ENCODE data around the gene WDR54. TPM values are rescaled to one million over a fixed set of nuclear protein-coding genes. Genes with fewer than 3 reads are reported as not detected.

The WDR54 gene
- total and polyA plus RNA-seq, 10 of the 15 experiments (the other 5 are each of a cell fraction or from before 2014, with no cell fraction given) = 38.2 to 116 (median 89.1) TPM

DNA sequence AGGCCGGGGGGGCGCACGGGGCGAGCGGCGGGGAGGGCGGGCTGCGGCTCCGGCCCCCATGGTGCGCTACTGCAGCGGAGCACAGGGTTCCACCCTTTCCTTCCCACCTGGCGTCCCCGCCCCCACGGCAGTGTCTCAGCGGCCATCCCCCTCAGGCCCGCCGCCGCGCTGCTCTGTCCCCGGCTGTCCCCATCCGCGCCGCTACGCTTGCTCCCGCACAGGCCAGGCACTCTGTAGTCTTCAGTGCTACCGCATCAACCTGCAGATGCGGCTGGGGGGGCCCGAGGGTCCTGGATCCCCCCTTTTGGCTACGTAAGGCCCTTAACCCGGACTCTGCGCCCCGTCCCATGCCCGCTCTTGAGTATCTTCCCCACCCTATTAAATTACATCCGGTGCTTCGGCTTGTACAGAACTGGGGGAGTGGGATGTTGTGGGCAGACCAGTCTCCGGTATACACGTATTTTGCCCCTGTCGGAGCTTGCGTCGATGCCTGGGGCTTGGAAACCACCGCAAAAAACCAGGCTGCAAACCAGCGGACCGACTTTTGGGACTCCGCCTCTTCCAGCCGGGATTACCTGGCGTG, 36.1 kb downstream of the WDR54 start (continued):
- TF ChIP-seq, protein P1, sequence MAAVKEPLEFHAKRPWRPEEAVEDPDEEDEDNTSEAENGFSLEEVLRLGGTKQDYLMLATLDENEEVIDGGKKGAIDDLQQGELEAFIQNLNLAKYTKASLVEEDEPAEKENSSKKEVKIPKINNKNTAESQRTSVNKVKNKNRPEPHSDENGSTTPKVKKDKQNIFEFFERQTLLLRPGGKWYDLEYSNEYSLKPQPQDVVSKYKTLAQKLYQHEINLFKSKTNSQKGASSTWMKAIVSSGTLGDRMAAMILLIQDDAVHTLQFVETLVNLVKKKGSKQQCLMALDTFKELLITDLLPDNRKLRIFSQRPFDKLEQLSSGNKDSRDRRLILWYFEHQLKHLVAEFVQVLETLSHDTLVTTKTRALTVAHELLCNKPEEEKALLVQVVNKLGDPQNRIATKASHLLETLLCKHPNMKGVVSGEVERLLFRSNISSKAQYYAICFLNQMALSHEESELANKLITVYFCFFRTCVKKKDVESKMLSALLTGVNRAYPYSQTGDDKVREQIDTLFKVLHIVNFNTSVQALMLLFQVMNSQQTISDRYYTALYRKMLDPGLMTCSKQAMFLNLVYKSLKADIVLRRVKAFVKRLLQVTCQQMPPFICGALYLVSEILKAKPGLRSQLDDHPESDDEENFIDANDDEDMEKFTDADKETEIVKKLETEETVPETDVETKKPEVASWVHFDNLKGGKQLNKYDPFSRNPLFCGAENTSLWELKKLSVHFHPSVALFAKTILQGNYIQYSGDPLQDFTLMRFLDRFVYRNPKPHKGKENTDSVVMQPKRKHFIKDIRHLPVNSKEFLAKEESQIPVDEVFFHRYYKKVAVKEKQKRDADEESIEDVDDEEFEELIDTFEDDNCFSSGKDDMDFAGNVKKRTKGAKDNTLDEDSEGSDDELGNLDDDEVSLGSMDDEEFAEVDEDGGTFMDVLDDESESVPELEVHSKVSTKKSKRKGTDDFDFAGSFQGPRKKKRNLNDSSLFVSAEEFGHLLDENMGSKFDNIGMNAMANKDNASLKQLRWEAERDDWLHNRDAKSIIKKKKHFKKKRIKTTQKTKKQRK (IDR thresholded peaks at IDR 0.05; ENCODE audit: low read depth, low read length) = no peak
- peak; percentile 52; the same call in 1 of the 3 replicates for TF ChIP-seq POU2F2 (IDR thresholded peaks at IDR 0.05; ENCODE audit: borderline replicate concordance, low read depth, low read length)
- TF ChIP-seq SP1 (IDR thresholded peaks at IDR 0.05; ENCODE audit: low read depth, low read length) = no peak
- TF ChIP-seq MTA3 (IDR thresholded peaks at IDR 0.05; ENCODE audit: borderline replicate concordance, low read length) = no peak
- no peak for TF ChIP-seq SREBF2 (IDR thresholded peaks at IDR 0.05; ENCODE audit: low read length)
- 0 out of 2 replicates have a peak, but pooled peaks have one; percentile 18 for TF ChIP-seq CBX5 (IDR thresholded peaks at IDR 0.05; ENCODE audit: low read depth)
- TF ChIP-seq, protein P2, sequence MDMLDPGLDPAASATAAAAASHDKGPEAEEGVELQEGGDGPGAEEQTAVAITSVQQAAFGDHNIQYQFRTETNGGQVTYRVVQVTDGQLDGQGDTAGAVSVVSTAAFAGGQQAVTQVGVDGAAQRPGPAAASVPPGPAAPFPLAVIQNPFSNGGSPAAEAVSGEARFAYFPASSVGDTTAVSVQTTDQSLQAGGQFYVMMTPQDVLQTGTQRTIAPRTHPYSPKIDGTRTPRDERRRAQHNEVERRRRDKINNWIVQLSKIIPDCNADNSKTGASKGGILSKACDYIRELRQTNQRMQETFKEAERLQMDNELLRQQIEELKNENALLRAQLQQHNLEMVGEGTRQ (IDR thresholded peaks at IDR 0.05; ENCODE audit: borderline replicate concordance, low read depth, low read length) = no peak
- TF ChIP-seq ASH2L (IDR thresholded peaks at IDR 0.05; ENCODE audit: borderline replicate concordance, low read depth) = no peak
- TF ChIP-seq RB1 (IDR thresholded peaks at IDR 0.05; ENCODE audit: borderline replicate concordance) = peak; percentile 81
- no peak for TF ChIP-seq NFXL1 (IDR thresholded peaks at IDR 0.05; ENCODE audit: borderline replicate concordance)
- no peak for TF ChIP-seq HDAC6 (IDR thresholded peaks at IDR 0.05; ENCODE audit: unreplicated experiment)
- TF ChIP-seq DPF2 (IDR thresholded peaks at IDR 0.05) = no peak
- no peak for TF ChIP-seq ZNF274 (IDR thresholded peaks at IDR 0.05; ENCODE audit: insufficient read depth, insufficient read length)
- TF ChIP-seq IKZF2 (IDR thresholded peaks at IDR 0.05) = peak; percentile 91 to 96
- TF ChIP-seq, protein P3, sequence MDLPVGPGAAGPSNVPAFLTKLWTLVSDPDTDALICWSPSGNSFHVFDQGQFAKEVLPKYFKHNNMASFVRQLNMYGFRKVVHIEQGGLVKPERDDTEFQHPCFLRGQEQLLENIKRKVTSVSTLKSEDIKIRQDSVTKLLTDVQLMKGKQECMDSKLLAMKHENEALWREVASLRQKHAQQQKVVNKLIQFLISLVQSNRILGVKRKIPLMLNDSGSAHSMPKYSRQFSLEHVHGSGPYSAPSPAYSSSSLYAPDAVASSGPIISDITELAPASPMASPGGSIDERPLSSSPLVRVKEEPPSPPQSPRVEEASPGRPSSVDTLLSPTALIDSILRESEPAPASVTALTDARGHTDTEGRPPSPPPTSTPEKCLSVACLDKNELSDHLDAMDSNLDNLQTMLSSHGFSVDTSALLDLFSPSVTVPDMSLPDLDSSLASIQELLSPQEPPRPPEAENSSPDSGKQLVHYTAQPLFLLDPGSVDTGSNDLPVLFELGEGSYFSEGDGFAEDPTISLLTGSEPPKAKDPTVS (IDR thresholded peaks at IDR 0.05; ENCODE audit: low read depth, low read length) = no peak
- TF ChIP-seq PAX8 (IDR thresholded peaks at IDR 0.05) = no peak
- TF ChIP-seq NRF1 (conservative IDR thresholded peaks at IDR 0.05; ENCODE audit: low read depth, low read length) = no peak
- TF ChIP-seq POLR2A (IDR thresholded peaks at IDR 0.05; ENCODE audit: low read depth, low read length) = peak; percentile 91
- TF ChIP-seq, protein P4, sequence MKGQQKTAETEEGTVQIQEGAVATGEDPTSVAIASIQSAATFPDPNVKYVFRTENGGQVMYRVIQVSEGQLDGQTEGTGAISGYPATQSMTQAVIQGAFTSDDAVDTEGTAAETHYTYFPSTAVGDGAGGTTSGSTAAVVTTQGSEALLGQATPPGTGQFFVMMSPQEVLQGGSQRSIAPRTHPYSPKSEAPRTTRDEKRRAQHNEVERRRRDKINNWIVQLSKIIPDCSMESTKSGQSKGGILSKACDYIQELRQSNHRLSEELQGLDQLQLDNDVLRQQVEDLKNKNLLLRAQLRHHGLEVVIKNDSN (IDR thresholded peaks at IDR 0.05; ENCODE audit: borderline replicate concordance, extremely low read length, insufficient read depth, low read depth, low read length) = no peak
- TF ChIP-seq, protein P5, sequence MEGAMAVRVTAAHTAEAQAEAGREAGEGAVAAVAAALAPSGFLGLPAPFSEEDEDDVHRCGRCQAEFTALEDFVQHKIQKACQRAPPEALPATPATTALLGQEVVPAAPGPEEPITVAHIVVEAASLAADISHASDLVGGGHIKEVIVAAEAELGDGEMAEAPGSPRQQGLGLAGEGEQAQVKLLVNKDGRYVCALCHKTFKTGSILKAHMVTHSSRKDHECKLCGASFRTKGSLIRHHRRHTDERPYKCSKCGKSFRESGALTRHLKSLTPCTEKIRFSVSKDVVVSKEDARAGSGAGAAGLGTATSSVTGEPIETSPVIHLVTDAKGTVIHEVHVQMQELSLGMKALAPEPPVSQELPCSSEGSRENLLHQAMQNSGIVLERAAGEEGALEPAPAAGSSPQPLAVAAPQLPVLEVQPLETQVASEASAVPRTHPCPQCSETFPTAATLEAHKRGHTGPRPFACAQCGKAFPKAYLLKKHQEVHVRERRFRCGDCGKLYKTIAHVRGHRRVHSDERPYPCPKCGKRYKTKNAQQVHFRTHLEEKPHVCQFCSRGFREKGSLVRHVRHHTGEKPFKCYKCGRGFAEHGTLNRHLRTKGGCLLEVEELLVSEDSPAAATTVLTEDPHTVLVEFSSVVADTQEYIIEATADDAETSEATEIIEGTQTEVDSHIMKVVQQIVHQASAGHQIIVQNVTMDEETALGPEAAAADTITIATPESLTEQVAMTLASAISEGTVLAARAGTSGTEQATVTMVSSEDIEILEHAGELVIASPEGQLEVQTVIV (IDR thresholded peaks at IDR 0.05; ENCODE audit: borderline replicate concordance, partially characterized antibody) = no peak
- 0 out of 4 replicates have a peak, but pooled peaks of 1 of the 2 experiments have one; percentile 15 for TF ChIP-seq ETV6 (conservative IDR thresholded peaks at IDR 0.05 in 1 of 2, IDR thresholded peaks at IDR 0.05 in 1 of 2; ENCODE audit: borderline replicate concordance in 1 of 2, low read depth in 1 of 2)
- peak; percentile 57; the same call in 1 of the 2 replicates for TF ChIP-seq SMAD5 (IDR thresholded peaks at IDR 0.05; ENCODE audit: low read depth)

Measured in GM12878 (cell line).